GM10248 (cell line): Measurements from ENCODE around the gene GREM2.

Source experiments
- CTCF ChIA-PET: fragments of 300-600 bp; sonication (Branson Sonifier 250); formaldehyde crosslinking; extraction: SDS; loops from one replicate; lab custom pipeline; 2021; ENCODE audit warnings: antibody characterized with exemption; lab: Yijun Ruan, JAX
- POLR2A ChIA-PET: fragments of 350-650 bp; sonication (Branson Sonifier 250); formaldehyde crosslinking; extraction: SDS; loops from one replicate; lab custom pipeline; 2020; ENCODE audit warnings: antibody characterized with exemption; lab: Yijun Ruan, JAX
- DNase-seq: peaks from one replicate; pipeline ENCODE4 v3.0.0; 2012; ENCODE audit errors: extremely low spot score
- CTCF ChIP-seq: IDR thresholded peaks from 2 replicates; pipeline ENCODE4 v1.5.1; 2012; ENCODE audit warnings: mild to moderate bottlenecking, low read depth; ENCODE audit errors: extremely low read depth, missing control alignments, control extremely low read depth

Gene GREM2

DNA sequence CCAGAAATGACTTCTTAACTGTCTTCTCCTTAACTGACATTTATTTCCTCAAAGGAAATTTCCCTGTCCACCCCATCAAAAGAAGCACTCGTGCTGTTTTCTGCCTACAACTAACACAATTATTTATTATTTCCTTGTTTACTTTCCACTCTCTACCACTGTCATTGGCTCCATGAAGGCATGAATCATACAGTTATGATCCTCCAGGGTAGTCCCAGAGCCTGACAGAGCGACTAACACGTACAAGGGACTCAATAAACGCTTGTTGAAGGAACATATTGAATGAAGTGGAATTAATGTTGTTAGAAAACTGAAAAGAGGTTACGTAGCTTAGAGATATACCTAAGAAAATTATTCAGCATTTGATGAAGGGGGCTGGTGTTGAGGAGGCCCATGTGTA, 20.9 kb downstream of the GREM2 start:
- ChIA-PET CTCF (no interaction called here), POLR2A (no interaction called here)
- no peak for TF ChIP-seq CTCF
- DNase-seq = no peak

GRCh38 chr1:240589585-240590110, 22.3 kb downstream of the GREM2 start:
- DNase-seq = no peak
- ChIA-PET POLR2A (no interaction called here), CTCF (no interaction called here)
- TF ChIP-seq CTCF = no peak

DNA sequence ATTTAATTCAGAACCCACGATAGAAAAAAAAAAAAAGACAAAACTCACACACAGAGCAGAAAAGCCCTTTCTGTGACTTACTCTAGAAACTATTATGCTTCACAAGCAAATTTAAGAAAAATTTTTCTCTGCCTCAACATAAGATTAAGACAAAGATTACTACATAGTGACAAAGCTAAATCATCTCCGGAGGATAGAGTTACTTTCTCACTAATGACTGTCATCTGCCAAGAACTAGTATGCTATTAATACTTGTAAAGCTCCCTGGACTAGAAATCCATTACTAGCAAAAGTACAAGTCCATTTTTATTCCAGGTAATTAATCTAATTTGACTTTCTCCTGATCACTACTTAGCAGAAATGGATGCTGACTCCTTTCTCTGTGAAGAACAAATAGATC, 25.9 kb downstream of the GREM2 start:
- ChIA-PET POLR2A (no interaction called here), CTCF (interaction anchor here (1.2 kb wide), 1 partner anchor 10 kb away, joined by 3 read pairs; no protein-coding TSS in a partner anchor)
- no peak for DNase-seq
- no peak for TF ChIP-seq CTCF

- TF ChIP-seq CTCF = no peak
- DNase-seq = no peak
- ChIA-PET CTCF (no interaction called here), POLR2A (no interaction called here)
Measured at GRCh38 chr1:240582953-240583352, 29.0 kb downstream of the GREM2 start.

DNA sequence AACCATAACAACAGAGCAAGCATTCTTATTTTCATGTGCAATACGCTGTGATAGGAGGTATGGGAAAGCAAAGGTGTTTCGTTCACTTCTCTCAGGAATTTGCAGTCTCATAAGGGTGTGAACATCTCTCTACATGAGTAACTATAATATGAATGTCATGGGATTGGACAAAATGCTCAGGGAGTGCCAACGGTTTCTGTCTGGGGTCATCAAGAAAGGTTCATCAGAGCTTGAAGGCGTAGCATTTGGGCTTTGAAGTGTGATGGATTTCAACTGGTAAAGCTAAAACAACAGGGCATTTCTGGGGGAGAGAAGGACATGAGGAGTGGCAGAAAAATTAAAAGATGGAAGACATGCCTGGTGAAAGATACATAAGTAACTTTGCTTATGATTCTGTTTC, 32.4 kb downstream of the GREM2 start:
- POLR2A ChIA-PET = no interaction called here

DNA sequence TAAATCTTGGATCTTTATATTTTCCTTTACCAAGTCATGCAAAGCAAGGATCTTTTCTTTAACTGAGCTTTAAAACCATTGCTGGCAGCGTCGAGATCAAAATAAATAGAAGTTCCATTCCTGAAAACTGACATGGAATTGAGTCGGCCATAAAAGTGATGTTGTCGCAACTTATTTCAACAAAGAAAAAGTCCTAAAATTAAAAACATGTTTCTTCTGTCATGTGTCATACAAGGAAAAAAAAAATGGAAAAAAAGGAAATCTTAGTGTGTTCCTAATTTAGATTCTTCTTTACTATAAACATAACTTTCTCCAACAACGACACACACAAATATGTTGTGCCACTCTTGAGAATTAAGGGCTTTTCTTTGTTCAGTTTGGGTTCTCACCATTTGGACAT, 34.9 kb downstream of the GREM2 start:
- no peak for TF ChIP-seq CTCF
- DNase-seq = no peak
- CTCF ChIA-PET = no interaction called here
- POLR2A ChIA-PET = no interaction called here

More for the DNA sequence above, 32.4 kb downstream of the GREM2 start:
- no peak for TF ChIP-seq CTCF
- CTCF ChIA-PET = no interaction called here
- no peak for DNase-seq
